Measurements from ENCODE around the gene INPP5A. TPM values are rescaled to one million over a fixed set of nuclear protein-coding genes. Genes with fewer than 3 reads are reported as not detected.

INPP5A gene
- total RNA-seq, 1 experiment from 2014 or later, result 16.6 TPM

- no TSS peak for BruUV-seq (replicated peaks)
- no peak for TF ChIP-seq CTCF (IDR thresholded peaks at IDR 0.05; ENCODE audit: unreplicated experiment)
- no peak overlapping the region for H3K27ac Mint-ChIP-seq (ENCODE audit: unreplicated experiment)
- intact Hi-C loops (cut with micrococcal nuclease; ENCODE audit: unreplicated experiment), result no loop called here
- H3K4me3 Mint-ChIP-seq (ENCODE audit: low read depth, unreplicated experiment), result no peak overlapping the region
- no peaks in the 10 kb centered on the region for H3K9me3 Mint-ChIP-seq (ENCODE audit: low read depth, unreplicated experiment)
- H3K36me3 Mint-ChIP-seq (ENCODE audit: insufficient read depth, unreplicated experiment), result no peaks in the 10 kb centered on the region
- no peaks in the 10 kb centered on the region for H3K4me1 Mint-ChIP-seq (ENCODE audit: low read depth, unreplicated experiment)
- no peak for DNase-seq
- CTCF ChIA-PET, result no interaction called here
- H3K27me3 Mint-ChIP-seq (ENCODE audit: unreplicated experiment), result no peaks in the 10 kb centered on the region
Measured at GRCh38 chr10:132786476-132786883, 248.9 kb downstream of the INPP5A start.

- Mint-ChIP-seq H3K27me3 (ENCODE audit: unreplicated experiment) (no peaks in the 10 kb centered on the region), H3K9me3 (ENCODE audit: low read depth, unreplicated experiment) (no peaks in the 10 kb centered on the region), H3K4me3 (ENCODE audit: low read depth, unreplicated experiment) (no peak overlapping the region), H3K27ac (ENCODE audit: unreplicated experiment) (no peak overlapping the region), H3K36me3 (ENCODE audit: insufficient read depth, unreplicated experiment) (no peaks in the 10 kb centered on the region), H3K4me1 (ENCODE audit: low read depth, unreplicated experiment) (no peaks in the 10 kb centered on the region)
- TF ChIP-seq CTCF (IDR thresholded peaks at IDR 0.05; ENCODE audit: unreplicated experiment), result no peak
- BruUV-seq (replicated peaks), result no TSS peak
- CTCF ChIA-PET, result interaction anchor here (0.7 kb wide), 1 partner anchor 48 kb away, joined by 5 read pairs; no protein-coding TSS in a partner anchor
- intact Hi-C loops (cut with micrococcal nuclease; ENCODE audit: unreplicated experiment), result no loop called here
- DNase-seq, result no peak
Measured at GRCh38 chr10:132786884-132787494, 249.4 kb downstream of the INPP5A start.

- H3K27ac Mint-ChIP-seq (ENCODE audit: unreplicated experiment), result no peak overlapping the region
- H3K9me3 Mint-ChIP-seq (ENCODE audit: low read depth, unreplicated experiment), result no peaks in the 10 kb centered on the region
- peaks cover 3% of the 10 kb centered on the region for H3K27me3 Mint-ChIP-seq (ENCODE audit: unreplicated experiment)
- no peak for DNase-seq
- no peak for TF ChIP-seq CTCF (IDR thresholded peaks at IDR 0.05; ENCODE audit: unreplicated experiment)
- no TSS peak for BruUV-seq (replicated peaks)
- H3K4me1 Mint-ChIP-seq (ENCODE audit: low read depth, unreplicated experiment), result no peaks in the 10 kb centered on the region
- CTCF ChIA-PET, result interaction anchor here (0.7 kb wide), 1 partner anchor 47 kb away, joined by 5 read pairs; no protein-coding TSS in a partner anchor
- no peak overlapping the region for H3K4me3 Mint-ChIP-seq (ENCODE audit: low read depth, unreplicated experiment)
- intact Hi-C loops (cut with micrococcal nuclease; ENCODE audit: unreplicated experiment), result no loop called here
- no peaks in the 10 kb centered on the region for H3K36me3 Mint-ChIP-seq (ENCODE audit: insufficient read depth, unreplicated experiment)
Measured at GRCh38 chr10:132787495-132788179, 250.1 kb downstream of the INPP5A start.

GRCh38 chr10:132788180-132788830 lies 250.7 kb downstream of the INPP5A start:
- intact Hi-C loops (cut with micrococcal nuclease; ENCODE audit: unreplicated experiment), result no loop called here
- no TSS peak for BruUV-seq (replicated peaks)
- Mint-ChIP-seq H3K9me3 (ENCODE audit: low read depth, unreplicated experiment) (no peaks in the 10 kb centered on the region), H3K4me3 (ENCODE audit: low read depth, unreplicated experiment) (no peak overlapping the region), H3K27ac (ENCODE audit: unreplicated experiment) (no peak overlapping the region), H3K4me1 (ENCODE audit: low read depth, unreplicated experiment) (no peaks in the 10 kb centered on the region), H3K36me3 (ENCODE audit: insufficient read depth, unreplicated experiment) (no peaks in the 10 kb centered on the region), H3K27me3 (ENCODE audit: unreplicated experiment) (peaks cover 9% of the 10 kb centered on the region)
- TF ChIP-seq CTCF (IDR thresholded peaks at IDR 0.05; ENCODE audit: unreplicated experiment), result no peak
- CTCF ChIA-PET, result no interaction called here
- DNase-seq, result no peak

Measured in Calu3 (cell line).